Glomerular visceral epithelial cell (primary cell): ENCODE results near the gene FOXK1.

Source experiments
- DNase-seq: peaks from one replicate; pipeline ENCODE4 v3.0.0-alpha.2; 2016; ENCODE audit errors: extremely low spot score

The FOXK1 gene

DNA sequence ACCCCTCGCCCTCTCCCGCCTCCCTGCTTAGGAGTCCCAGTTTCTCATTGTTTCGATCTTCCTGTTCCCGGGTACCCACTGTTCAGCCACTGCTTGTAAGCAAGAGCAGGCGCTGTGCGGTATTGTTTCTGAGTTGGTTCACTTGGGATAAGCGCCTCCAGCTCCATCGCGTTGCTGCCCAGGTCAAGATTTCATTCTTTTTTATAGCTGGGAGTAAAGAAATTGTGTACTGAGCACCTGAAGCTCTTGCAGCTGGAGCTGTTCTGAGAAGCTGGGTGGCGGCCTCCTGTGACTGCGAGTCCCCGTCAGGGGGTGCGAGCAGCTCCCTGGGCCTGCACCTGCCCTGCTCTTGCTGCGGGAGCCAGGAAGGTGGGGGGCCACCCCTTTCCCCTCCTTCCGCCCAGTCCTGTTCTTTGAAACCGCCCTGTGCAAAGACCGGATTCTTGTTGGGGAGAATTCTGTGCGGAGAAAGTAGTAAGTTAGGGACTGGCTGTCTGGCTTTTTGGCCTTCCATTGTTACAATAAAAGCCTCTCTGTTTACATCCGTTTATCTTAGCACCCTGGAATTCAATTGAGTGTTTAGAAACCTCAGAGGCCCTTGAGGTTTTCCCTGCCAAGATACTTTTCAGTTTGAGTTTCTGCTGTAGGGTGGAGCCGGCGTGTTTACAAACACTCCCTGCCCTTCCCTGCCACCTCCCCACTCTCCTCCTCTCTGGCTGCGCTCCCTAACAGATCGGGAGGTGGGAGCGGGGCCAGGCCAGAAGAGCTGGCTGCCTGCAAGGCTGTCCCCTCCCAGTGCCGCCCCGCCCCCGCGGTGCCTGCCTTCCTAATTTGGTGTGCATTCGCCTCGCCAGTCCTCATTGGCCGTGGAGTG lies 62.5 kb downstream of the FOXK1 start:
- DNase-seq, result peak; percentile 99

- no peak for DNase-seq
Observed at GRCh38 chr7:4745265-4745919, 63.3 kb downstream of the FOXK1 start.

GRCh38 chr7:4745971-4746919 lies 64.2 kb downstream of the FOXK1 start:
- peak; percentile 70 for DNase-seq

GRCh38 chr7:4747013-4747412 lies 64.9 kb downstream of the FOXK1 start:
- no peak for DNase-seq

DNA sequence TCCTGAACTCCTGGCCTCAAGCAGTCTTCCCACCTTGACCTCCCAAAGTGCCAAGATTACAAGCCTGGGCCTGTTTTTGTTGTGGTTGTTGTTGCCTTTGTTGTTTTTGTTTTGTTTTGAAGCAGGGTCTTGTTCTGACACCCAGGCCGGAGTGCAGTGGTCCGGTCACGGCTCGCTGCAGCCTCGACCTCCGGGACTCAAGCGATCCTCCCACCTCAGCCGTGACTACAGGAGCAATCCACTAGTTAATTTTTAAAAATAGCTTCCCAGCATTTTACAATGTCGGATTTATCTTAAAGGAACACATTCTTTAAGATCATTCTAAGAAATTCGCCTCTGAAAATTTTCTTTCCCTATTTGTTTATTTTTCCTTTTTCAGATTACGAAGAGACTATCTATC lies 65.7 kb downstream of the FOXK1 start:
- DNase-seq, result peak; percentile 56

DNA sequence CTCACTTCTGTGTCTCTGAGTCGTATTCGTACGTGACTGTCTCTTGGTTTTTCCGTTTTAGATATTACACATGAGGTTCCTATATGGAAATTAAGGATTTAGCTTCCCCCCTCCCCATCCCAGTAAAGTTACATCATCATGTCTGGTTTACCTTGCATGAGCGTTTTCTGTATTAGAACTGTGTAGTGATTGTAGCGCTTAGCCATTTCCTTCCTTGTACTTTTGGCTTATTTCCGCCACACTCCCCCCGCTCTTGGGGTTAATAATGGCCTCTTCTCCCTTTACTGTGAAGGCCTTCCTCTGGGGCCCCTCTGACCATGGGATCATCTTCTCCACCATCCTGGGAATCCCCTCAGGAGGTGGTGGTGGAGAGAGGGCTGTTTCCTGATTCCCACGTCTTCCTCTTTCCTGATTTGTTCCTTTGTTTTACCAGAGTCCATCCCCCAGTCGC lies 66.2 kb downstream of the FOXK1 start:
- DNase-seq, result peak; percentile 70

DNA sequence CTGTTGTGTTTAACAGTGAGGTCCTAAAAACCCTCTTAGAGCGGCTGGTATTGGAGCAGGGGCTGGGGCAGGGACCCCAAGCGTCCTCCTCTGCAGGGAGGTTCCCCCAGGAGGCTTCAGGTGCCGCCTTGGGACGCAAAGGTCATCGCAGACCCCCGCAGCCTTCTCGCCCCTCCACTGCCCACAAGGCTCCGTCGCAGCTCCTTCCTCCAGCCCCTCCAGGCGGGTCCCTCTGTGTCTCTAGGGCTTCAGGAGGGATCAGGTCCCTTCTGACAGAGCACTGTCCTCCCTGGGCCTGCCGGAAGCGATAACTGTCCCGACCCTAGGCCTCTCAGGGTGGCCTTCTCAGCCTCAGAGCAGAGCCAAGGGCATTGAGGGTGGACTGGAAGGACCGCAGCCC lies 67.3 kb downstream of the FOXK1 start:
- DNase-seq, result no peak

GRCh38 chr7:4749798-4750197 lies 67.7 kb downstream of the FOXK1 start:
- DNase-seq, result no peak

DNA sequence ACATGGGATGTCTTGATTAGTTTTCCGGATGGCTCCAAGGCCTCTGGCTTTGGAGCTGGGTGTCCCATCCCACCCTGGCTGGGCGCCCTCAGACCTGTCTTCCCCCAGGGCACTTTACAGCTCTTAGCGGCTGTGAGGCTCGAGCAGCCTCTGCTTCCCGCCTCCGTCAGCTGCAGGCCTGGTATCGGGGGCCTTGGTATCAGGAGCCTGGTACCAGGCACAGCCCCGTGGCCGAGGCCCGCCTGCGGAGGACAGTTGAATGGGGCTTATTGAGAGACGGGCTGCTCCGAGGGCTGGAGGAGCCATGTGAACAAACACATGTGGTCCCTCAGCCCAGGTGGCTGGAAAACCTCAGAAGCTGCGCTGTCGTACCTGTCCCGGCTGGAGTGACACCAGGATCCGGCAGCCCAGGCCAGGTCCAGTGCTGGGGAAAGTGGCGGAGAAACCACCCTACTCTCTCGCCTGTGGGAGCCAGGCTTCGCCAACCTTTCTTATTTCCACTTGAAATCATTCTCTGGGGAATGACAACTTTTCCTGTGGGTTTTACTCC lies 69.4 kb downstream of the FOXK1 start:
- DNase-seq, result no peak

- DNase-seq, result peak; percentile 72
Observed at GRCh38 chr7:4753598-4754432, 71.7 kb downstream of the FOXK1 start.

- no peak for DNase-seq
Observed at GRCh38 chr7:4754433-4755010, 72.4 kb downstream of the FOXK1 start.

- DNase-seq, result no peak
Observed at GRCh38 chr7:4755045-4755444, 73.0 kb downstream of the FOXK1 start.

GRCh38 chr7:4758111-4758510 lies 76.0 kb downstream of the FOXK1 start:
- DNase-seq, result no peak

GRCh38 chr7:4758791-4759190 lies 76.7 kb downstream of the FOXK1 start:
- no peak for DNase-seq

- no peak for DNase-seq
Observed at GRCh38 chr7:4759211-4759610, 77.1 kb downstream of the FOXK1 start.

DNA sequence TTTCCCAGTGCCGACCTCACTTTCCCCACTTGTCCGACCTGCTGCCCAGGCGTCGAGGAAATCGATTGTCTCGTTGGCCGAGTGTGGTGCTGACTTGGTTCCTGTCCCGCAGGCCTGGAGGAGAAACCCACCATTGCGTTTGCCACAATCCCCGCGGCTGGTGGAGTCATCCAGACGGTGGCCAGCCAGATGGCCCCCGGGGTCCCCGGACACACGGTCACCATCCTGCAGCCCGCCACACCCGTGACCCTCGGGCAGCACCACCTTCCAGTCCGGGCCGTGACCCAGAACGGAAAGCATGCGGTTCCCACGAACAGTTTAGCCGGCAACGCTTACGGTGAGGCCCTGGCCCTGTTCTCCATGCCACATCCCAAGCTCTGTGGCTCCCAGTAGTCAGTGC lies 78.9 kb downstream of the FOXK1 start:
- DNase-seq, result no peak

- no peak for DNase-seq
Observed at GRCh38 chr7:4762121-4763055, 80.3 kb downstream of the FOXK1 start.

GRCh38 chr7:4763091-4763793 lies 81.1 kb downstream of the FOXK1 start:
- DNase-seq, result no peak

GRCh38 chr7:4763794-4764185 lies 81.7 kb downstream of the FOXK1 start:
- DNase-seq, result no peak
